Stimulated activated CD8-positive, alpha-beta memory T cell treated with anti-CD3 and anti-CD28 coated beads, Interleukin-15, amount 100 ng/mL, for 4 hours (primary cell): Measurements from ENCODE around the gene INHA.

Experiments used
- DNase-seq, 2 donors: peaks; one replicate each; pipeline ENCODE4 v3.0.0-alpha.2; 2020; ENCODE audit warnings: low read depth in 2 of 2

INHA gene

DNA sequence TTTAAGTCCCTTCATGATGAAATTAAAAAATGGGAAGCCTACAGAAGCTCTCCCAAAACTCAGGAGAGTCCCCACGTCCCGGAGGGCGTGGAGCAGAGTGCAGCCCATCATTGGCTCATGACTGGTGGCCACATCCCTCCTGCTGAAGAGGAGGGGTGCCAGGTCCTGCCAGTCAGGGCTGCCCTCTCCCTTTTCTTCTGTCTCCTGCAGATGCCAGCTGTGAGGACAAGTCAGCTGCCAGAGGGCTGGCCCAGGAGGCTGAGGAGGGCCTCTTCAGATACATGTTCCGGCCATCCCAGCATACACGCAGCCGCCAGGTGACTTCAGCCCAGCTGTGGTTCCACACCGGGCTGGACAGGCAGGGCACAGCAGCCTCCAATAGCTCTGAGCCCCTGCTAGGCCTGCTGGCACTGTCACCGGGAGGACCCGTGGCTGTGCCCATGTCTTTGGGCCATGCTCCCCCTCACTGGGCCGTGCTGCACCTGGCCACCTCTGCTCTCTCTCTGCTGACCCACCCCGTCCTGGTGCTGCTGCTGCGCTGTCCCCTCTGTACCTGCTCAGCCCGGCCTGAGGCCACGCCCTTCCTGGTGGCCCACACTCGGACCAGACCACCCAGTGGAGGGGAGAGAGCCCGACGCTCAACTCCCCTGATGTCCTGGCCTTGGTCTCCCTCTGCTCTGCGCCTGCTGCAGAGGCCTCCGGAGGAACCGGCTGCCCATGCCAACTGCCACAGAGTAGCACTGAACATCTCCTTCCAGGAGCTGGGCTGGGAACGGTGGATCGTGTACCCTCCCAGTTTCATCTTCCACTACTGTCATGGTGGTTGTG is 2.6 kb downstream of the INHA start:
- DNase-seq, result no peak

DNA sequence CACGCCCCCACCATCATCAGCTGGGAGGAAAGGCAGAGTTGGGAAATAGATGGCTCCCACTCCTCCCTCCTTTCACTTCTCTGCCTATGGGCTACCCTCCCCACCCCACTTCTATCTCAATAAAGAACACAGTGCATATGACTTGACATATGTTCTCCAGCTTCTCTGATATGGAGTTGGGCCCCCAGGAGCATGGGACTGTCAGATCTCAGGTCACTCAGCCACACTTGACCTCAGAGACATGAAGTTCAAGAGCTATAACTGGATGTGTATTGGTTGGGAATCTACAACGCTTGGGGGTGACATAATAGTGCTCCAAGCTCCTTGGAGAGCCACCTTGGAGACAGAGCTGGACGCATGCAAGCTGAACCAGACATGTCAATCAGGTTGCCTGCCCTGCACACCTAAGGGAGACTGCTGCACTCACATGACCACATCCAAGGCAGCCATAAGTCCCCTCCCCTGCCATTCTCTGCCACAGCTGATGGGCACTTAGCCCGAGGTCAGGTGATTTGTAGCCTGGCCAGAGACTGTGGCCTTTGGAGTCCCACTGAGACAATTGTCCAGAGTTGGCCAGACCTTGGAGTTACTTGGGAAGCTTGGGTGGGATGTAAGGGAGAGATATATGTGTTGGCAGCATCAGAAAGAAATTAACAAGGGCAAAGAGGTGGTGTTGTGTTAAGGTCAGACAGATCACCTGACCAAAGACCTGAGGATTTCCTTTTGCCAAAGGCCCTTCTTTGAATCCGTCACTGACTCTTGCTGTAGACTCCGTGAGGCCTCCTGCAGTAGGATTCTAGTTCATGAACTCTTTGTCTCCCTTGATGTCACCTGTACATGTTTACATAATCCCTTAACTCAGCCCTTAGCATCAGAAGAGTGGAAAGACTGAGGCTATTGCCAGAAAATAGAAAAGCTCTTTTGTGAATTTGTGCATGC is 3.7 kb downstream of the INHA start:
- DNase-seq, result no peak

DNA sequence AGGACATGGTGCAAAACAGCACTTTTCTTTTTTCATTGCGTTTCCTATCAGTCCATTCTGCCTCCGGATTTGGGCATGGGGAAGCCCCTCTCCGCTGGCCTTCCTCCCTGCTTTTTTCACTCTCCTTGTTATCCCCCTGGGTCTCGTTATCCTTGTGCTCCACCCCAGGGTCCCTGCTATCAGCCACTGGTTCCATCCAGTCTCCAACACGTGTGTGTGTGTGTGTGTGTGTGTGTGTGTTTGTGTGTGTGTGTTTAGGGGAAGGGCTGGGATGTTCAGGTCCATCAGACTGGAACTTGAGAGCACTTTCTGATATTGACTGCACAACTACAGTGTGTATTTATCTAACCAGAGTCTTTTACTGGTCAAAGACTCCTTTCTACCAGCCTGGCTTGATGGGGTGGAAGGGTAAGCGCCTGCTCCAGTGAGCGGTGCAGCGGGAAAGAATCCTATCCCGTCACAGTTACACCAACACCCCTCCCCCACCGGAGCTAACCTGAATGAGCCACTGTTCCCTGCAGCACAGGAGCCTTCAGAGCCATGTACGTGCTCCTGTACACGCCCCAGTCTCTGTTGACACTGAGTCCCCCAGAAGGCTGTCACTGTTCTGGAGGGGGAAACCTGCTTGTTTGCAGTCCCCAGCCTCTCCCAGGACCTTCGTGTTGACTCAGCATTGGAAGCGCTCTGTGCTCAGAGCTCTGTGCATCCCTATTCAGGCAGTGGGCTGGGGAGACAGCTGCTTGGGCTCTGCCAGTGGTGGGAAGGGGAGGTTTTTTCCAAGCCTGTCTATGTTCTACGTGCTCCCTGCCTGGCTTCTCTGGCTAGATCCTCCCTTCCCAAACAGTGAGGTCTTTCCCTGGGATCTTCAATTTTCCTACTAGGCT is 4.6 kb downstream of the INHA start:
- no peak for DNase-seq

DNA sequence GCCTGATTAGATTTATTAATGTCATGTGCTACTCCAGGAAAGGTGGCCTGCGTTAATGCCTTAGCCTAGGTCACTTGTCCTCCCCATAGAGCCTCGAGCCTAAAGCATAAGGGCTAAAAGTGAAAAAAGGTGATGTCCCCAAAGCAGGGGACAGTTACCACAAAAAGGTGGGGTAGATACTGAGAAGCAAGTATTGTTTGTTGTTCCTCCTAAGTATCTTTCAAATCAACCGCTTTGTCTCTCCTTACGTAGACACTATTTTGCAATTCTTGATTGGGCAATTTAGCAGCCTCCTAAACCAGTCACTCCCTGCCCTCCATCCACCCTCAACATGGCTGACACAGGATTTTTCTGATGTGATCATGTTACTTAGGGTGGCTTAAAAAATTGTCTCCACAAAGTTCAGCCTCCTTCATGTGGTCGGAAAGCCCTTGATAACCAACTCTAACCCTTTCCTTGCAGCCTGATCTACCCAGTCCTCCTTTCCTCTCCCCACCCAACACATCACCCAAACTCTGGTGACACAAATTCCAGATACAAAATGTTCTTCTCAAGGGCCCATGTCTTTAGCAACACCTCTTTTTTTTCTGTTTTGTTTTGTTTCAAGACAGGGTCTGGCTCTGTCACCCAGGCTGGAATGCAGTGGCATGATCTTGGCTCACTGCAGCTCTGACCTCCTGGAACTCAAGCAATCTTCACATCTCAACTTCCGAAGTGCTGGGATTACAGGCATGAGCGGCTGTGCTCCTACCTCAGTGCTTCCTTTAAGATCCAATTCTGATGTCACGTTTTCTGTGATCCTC is 6.9 kb downstream of the INHA start:
- no peak for DNase-seq

DNA sequence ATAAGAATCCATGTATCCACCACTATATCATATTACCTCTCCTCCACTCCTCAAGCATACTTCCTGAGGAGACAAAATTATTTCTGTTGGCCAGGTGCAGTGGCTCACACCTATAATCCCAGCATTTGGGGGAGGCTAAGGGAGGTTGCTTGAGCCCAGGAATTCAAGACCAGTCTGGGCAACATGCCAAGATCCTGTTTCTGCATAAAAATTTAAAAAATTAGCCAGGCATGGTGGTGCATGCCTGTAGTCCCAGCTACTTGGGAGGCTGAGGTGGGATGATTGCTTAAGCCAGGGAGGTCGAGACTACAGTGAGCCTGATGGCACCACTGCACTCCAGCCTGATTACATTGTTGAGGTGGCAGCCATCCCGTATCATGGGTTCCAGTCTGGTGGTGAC is 9.2 kb downstream of the INHA start:
- DNase-seq, result no peak

DNA sequence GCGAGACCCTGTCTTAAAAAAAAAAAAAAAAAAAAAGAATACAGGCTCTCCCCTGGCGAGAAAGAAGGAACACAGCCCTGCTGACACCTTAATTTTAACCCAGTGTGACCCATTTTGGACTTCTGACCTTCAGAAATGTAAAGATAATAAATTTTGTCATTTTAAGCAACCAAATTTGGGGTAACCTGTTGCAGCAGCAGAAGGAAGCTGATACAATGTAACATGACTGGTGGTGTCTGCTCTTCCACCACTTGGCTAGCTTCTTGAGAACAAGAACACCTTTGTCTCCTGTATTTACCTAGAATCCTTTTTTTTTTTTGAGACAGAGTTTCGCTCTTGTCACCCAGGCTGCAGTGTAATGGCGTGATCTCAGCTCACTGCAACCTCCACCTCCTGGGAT is 19.0 kb downstream of the INHA start:
- DNase-seq, result no peak

DNA sequence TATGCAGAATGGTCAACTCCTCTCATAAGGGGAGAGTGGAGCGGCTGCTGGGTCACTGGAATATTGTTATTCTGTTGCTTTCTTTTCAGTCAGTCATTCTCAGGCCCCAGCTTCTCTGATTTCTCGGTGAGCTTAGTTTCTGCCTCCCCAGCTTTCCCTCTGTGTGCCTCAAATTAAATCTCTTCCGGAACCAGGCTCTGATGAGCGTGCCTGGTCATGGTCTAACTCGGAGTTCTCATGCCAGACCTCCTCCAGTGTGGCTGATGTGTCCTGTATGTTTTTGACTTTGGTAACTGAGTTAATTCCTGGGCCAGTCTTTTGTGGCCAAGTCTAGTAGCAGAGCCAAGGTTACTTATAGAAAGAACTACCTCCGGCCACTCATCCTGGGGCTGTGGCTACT is 20.6 kb downstream of the INHA start:
- DNase-seq, result no peak

DNA sequence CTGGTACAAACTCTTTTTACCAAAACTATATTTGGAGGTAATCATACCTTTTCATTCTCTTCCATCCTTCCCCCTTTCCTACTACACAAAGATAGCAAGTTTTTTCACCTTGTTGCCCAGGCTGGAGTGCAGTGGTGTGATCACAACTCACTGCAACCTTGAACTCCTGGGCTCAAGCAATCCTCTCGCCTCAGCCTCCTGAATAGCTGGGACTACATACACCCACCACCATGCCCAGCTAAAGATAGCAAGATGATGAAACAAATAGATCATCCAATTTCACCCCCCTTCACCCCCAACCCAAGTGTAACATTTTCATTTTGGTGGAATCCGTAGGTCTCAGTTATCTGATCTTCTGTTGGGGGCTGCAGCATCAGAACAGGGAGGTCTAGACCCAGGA is 21.0 kb downstream of the INHA start:
- DNase-seq, result no peak

DNA sequence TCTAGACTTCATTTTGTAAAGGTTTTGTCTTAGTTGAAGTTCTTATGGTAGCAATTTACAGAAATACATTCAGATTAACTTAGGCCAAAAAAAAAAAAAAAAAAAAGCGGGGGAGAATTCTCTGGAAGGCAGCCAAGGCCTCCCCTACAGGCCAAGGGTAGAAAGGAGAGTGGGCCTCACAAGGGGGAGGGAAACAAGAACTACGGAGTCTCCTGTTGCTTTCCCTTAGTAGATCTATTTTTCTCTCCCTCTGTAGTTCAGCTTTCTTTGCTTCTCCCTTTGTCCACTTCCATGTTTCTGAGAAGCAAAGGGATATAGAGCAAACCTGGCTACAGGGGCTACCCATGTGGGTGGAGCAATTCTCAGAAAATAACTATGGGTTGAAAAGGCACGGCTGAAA is 23.1 kb downstream of the INHA start:
- DNase-seq, result no peak

DNA sequence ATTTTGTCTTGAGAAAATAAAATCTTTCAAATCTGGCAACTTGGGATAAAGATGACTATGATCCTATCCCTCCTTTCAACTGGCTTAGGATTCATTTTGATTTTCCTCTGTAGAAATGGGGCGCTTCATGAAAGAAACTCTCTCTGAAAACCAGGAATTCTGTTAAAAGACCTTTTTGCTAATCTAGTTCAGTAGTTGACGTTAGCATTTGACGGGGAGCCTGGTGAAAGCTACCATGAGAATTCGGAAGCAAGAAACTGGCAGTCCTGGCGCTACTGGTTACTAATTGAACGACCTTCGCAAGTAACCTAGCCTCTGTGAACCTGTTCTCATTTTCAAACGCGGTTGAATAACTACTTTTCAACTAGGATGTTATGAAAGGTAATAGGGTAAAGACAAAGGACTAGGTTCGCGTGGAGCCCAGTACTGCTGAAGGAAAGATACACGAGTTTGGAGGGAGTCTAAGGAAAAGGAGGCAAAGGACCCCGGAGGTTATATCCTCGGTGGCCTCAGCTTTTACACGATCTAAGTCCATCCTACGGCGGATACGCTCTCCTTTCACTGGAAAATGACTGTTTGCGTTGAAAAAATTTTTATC is 24.9 kb downstream of the INHA start:
- no peak for DNase-seq

DNA sequence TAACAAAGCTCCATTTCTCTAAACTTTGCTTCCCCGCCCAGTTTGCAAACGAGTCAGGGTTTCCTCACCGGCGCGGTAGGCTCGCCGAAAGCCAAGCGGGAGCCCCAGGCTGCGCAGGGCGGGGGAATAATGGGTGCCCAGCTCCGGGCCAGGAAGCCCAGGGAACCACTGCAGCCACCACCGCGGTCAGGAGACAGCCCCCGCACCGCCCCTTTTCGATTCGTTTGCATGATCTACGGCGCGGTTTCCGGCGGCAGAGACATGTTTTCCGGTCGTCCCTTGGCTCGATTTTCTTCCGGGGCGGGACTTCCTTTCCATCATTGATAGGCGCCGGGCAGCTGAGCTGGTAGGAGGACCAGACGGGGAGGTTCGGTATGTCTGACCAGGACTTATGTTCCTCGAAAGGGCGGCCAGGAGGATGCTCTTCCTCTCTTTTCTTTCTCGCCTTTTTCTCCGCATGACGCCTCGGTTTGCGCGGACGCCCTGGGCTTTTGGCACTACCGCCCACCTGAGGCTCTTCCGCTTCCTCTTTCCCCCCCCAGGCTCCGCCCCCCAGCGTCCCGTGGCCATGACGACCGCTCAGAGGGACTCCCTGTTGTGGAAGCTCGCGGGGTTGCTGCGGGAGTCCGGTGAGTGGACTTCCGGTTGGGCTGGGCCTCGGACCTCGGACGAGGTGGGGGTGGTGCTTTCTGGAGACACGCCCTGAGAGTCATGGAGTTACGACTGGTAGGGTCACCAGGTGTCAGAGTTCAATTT is 25.6 kb downstream of the INHA start, which contains the start of gene STK11IP:
STK11IP (plus strand) TSS at position 306 of the 756 bp plus-strand sequence; CDS start at position 569, 263 bp downstream.
- peak; percentile 80 to 83 for DNase-seq

DNA sequence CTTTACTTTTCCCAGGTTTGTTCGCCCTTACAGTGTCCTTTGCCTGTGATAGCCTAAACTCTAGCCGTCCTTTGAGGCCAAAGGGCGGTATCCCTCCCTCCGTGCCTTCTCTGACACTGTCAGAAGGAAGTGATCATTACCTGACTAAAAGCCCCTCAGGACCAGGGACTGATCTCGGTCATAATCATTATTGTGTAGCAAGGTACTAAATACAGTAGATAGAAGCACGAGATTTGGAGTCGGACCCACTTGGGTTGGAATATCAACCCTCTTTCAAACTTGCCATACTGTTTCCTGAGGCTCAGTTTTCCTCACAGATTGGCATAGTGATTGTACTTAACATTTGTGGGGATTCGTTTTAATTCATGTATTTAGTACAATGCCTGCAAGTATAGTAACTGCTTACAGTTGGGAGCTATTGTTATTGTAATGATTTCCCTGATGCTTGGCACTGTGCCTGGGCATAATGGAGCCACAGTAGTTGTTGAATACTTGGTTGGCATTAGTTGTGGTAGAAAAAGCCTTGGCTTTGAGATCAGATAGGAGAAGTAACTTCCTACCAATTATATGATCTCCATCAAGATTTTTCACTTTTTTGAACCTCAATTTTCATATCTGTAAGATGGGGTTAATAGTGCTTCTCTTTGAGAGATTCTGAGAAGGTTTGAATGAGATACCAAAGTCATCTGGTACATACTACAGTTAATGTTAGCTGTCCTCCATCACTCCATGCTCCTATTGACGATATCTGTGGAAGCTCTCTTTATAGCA is 26.4 kb downstream of the INHA start:
- no peak for DNase-seq

DNA sequence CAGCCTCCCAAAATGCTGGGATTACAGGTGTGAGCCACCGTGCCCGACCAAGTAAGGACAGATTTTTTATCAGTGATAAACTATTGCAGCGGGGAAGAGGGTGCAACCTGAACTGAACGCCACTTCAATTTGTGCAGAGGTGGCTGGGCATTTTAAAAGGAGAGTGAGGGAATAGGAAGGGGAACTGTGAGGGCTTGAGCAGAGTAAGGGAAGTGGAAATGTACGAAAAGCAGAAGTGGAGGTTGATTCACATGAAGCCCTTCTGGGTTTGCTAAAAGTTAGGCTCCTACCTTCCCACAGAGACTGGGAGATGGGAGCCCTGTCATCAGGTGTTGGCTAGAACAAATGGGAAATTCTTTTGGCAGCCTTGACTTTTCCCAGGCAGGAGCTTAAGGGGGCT is 31.7 kb downstream of the INHA start:
- no peak for DNase-seq

DNA sequence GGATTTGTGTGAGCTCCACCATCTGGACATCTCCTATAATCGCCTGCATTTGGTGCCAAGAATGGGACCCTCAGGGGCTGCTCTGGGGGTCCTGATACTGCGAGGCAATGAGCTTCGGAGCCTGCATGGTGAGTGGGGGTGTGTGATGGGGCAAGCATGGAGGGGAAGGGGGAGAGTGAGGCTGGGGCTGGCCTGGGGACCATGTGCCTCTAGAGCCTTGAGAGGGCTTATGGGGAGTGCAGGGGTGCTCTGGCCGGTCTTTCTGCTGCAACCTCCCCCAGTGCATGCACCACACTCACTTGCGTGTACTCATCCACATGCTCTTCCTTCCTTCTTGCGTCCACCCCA is 33.5 kb downstream of the INHA start:
- no peak for DNase-seq

DNA sequence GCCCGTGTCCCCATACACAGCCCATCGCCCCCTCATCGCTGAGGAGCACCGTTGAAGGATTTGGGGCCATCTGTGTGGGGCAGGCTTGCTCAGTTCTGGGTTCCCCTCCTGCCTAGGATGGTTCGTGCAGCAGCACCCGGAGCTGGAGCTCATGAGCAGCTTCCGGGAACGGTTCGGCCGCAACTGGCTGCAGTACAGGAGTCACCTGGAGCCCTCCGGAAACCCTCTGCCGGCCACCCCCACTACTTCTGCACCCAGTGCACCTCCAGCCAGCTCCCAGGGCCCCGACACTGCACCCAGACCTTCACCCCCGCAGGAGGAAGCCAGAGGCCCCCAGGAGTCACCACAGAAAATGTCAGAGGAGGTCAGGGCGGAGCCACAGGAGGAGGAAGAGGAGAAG is 35.8 kb downstream of the INHA start:
- no peak for DNase-seq

DNA sequence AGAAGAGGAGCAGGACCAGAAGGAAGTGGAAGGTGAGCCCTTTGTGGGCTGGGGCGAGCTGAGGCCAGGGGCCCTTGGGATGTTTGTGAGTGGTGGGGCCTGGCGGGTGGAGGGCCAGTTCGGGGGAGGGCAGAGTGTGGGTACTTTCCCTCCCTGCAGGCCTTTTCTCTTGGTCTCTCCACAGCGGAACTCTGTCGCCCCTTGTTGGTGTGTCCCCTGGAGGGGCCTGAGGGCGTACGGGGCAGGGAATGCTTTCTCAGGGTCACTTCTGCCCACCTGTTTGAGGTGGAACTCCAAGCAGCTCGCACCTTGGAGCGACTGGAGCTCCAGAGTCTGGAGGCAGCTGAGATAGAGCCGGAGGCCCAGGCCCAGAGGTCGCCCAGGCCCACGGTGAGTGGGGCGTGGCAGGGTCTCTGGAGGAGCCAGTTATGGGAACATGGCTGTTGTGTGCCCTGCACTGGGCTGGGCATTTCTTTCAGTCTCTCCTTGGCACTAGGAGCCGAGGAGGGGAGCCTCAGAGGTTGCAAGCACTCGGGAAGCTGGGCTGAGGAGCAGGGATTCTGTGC is 36.4 kb downstream of the INHA start:
- no peak for DNase-seq

DNA sequence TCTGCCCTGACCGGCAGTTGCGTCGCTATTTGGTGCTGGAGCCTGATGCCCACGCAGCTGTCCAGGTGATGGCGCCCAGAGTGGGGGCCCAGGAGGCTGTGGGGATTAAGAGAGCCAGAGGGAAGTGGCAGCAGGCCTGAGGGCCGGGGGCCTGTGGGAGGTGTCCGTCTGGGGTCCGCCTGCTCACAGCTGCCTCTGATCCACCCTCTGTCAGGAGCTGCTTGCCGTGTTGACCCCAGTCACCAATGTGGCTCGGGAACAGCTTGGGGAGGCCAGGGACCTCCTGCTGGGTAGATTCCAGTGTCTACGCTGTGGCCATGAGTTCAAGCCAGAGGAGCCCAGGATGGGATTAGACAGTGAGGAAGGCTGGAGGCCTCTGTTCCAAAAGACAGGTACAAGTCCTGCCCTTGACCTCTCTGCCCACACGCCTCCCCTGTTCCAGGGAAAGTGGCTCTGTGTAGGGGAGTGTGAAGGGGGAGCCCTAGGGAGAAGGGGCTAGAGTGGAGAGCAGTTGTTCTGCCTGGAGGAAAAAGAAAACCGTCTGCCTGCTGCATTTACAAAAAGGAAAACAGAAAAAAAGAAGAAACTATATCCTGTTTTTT is 37.1 kb downstream of the INHA start:
- no peak for DNase-seq

DNA sequence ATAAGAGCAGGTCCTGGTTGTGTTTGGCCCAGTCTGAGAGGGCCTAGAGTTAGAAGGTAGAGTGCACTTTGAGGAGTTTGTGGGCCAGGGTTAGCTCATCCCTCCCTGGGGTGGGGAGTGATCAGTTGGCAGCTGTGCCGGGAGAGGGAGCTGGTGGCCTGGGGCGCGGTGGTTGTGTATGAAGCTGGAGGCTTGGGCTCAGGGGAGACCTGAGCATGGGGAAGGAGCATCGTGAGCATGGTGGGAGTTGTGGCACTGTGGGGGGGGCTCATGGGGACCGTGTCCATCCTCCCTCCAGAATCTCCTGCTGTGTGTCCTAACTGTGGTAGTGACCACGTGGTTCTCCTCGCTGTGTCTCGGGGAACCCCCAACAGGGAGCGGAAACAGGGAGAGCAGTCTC is 39.2 kb downstream of the INHA start:
- no peak for DNase-seq
